H1 (cell line): Measurements from ENCODE around the gene CTRL. TPM values are rescaled to one million over a fixed set of nuclear protein-coding genes. Genes with fewer than 3 reads are reported as not detected.

Experiments
- CTCF ChIA-PET: fragments of 300-600 bp; sonication (Branson Sonifier 250); formaldehyde crosslinking; loops from one replicate; lab custom pipeline; 2021; ENCODE audit not compliant: partially characterized antibody; lab: Charles Lee
- POLR2A ChIA-PET: fragments of 300-600 bp; sonication (Branson Sonifier 250); formaldehyde crosslinking; loops from one replicate; lab custom pipeline; 2021; ENCODE audit warnings: inconsistent platforms; ENCODE audit not compliant: partially characterized antibody; lab: Charles Lee
- DNase-seq, 2 experiments: peaks; one replicate each; pipeline versions ENCODE4 v3.0.0 to v3.0.0-alpha.2; 2010 to 2022; ENCODE audit warnings: low spot score in 2 of 2, low read depth in 1 of 2, mixed read lengths in 1 of 2
- FAIRE-seq: peaks from 2 replicates; lab custom pipeline; 2011; peaks lifted over from hg19 to GRCh38; lab: Jason Lieb, UNC
- H2AFZ ChIP-seq: 2 replicates; pipeline ENCODE4 v1.8.1; 2012; ENCODE audit warnings: low read length, inconsistent platforms
- H2AK5ac ChIP-seq: 2 replicates; pipeline ENCODE4 v1.6.1; 2013; ENCODE audit warnings: low read depth, low read length
- H2BK120ac ChIP-seq: replicated peaks from 2 replicates; pipeline ENCODE3; 2013; ENCODE audit warnings: low read depth, low read length, inconsistent platforms
- H2BK12ac ChIP-seq: 2 replicates; pipeline ENCODE4 v1.6.1; 2013; ENCODE audit warnings: low read depth, low read length
- H2BK15ac ChIP-seq: 2 replicates; pipeline ENCODE4 v1.6.1; 2013; ENCODE audit warnings: low read length
- H2BK20ac ChIP-seq: 2 replicates; pipeline ENCODE4 v1.6.1; 2013; ENCODE audit warnings: low read length
- H2BK5ac ChIP-seq: 2 replicates; pipeline ENCODE4 v1.6.1; 2013; ENCODE audit warnings: low read depth, low read length
- H3K14ac ChIP-seq: 2 replicates; pipeline ENCODE4 v1.6.1; 2013; ENCODE audit warnings: inconsistent platforms; ENCODE audit not compliant: insufficient read length
- H3K18ac ChIP-seq: 2 replicates; pipeline ENCODE4 v1.6.1; 2013; ENCODE audit warnings: low read length; ENCODE audit errors: extremely low read depth
- H3K23ac ChIP-seq: 2 replicates; pipeline ENCODE4 v1.6.1; 2013; ENCODE audit warnings: inconsistent platforms; ENCODE audit not compliant: insufficient read length
- H3K23me2 ChIP-seq: 2 replicates; pipeline ENCODE4 v1.6.1; 2013; ENCODE audit warnings: low read depth, low read length
- H3K27ac ChIP-seq: 2 replicates; pipeline ENCODE4 v1.6.1; 2011; ENCODE audit warnings: low read depth, low read length, inconsistent platforms
- H3K27me3 ChIP-seq, 4 experiments: replicated peaks in 1 of 4; 1 replicate in 1 of 4; 2 replicates in 3 of 4; pipeline versions ENCODE4 v1.6.1 to v1.8.1; 2011 to 2013; ENCODE audit warnings: low read length in 3 of 4, mild to moderate bottlenecking in 3 of 4, inconsistent platforms in 2 of 4, mixed read lengths in 2 of 4, moderate library complexity in 1 of 4; ENCODE audit not compliant: control insufficient read depth in 3 of 4, insufficient read depth in 3 of 4; ENCODE audit errors: extremely low read depth in 1 of 4
- H3K36me3 ChIP-seq, 4 experiments: 2 replicates each; pipeline versions ENCODE4 v1.6.1 to v1.8.1; 2011 to 2013; ENCODE audit warnings: mild to moderate bottlenecking in 4 of 4, low read length in 3 of 4, moderate library complexity in 2 of 4, control low read depth in 1 of 4, inconsistent platforms in 1 of 4; ENCODE audit not compliant: insufficient read depth in 4 of 4, control insufficient read depth in 2 of 4
- H3K4ac ChIP-seq: replicated peaks from 2 replicates; pipeline ENCODE3; 2013; ENCODE audit warnings: low read length, low read depth, mixed read lengths, inconsistent platforms; ENCODE audit not compliant: insufficient read length
- H3K4me1 ChIP-seq, 4 experiments: replicated peaks in 1 of 4; 1 replicate in 1 of 4; 2 replicates in 3 of 4; pipeline versions ENCODE4 v1.6.1 to v1.8.1; 2011 to 2013; ENCODE audit warnings: low read length in 3 of 4, inconsistent platforms in 2 of 4, mixed read lengths in 1 of 4; ENCODE audit not compliant: insufficient read depth in 4 of 4, control insufficient read depth in 3 of 4
- H3K4me2 ChIP-seq, 2 experiments: 2 replicates each; pipeline versions ENCODE4 v1.6.1 to v1.8.1; 2011 to 2013; ENCODE audit warnings: low read depth in 2 of 2, low read length in 2 of 2, control low read depth in 1 of 2, inconsistent platforms in 1 of 2, mild to moderate bottlenecking in 1 of 2; ENCODE audit not compliant: insufficient read depth in 1 of 2
- H3K4me3 ChIP-seq, 4 experiments: fragments of 200-600, 300-600 bp in 1 of 4; sonication (generic), shearing (Covaris generic), sonication (Bioruptor Twin) in 1 of 4; 2 replicates each; pipeline versions ENCODE4 v1.5.1 to v1.8.1; 2011 to 2016; ENCODE audit warnings: low read length in 4 of 4, low read depth in 3 of 4, control low read depth in 2 of 4, inconsistent platforms in 2 of 4, mild to moderate bottlenecking in 2 of 4, mixed read lengths in 1 of 4, moderate library complexity in 1 of 4; ENCODE audit not compliant: insufficient read depth in 2 of 4; ENCODE audit errors: extremely low read depth in 1 of 4
- H3K56ac ChIP-seq: replicated peaks from 2 replicates; pipeline ENCODE3; 2013; ENCODE audit warnings: low read depth, mild to moderate bottlenecking, mixed read lengths, low read length, inconsistent platforms; ENCODE audit not compliant: insufficient read length
- H3K79me1 ChIP-seq: 2 replicates; pipeline ENCODE4 v1.6.1; 2013; ENCODE audit warnings: low read depth, low read length, control low read depth
- H3K79me2 ChIP-seq, 2 experiments: 2 replicates each; pipeline versions ENCODE4 v1.6.1 to v1.8.1; 2012 to 2013; ENCODE audit warnings: low read length in 2 of 2, mild to moderate bottlenecking in 2 of 2, inconsistent platforms in 1 of 2; ENCODE audit not compliant: insufficient read depth in 2 of 2, control insufficient read depth in 1 of 2
- H3K9ac ChIP-seq, 4 experiments: replicated peaks in 1 of 4; 1 replicate in 1 of 4; 2 replicates in 3 of 4; pipeline versions ENCODE4 v1.6.1 to v1.8.1; 2011 to 2013; ENCODE audit warnings: low read depth in 3 of 4, low read length in 3 of 4, control low read depth in 2 of 4, mild to moderate bottlenecking in 2 of 4, moderate library complexity in 2 of 4, inconsistent platforms in 1 of 4; ENCODE audit errors: extremely low read depth in 1 of 4
- H3K9me3 ChIP-seq, 2 experiments: 2 replicates each; pipeline versions ENCODE4 v1.6.1 to v1.8.1; 2012 to 2013; ENCODE audit warnings: mild to moderate bottlenecking in 2 of 2, moderate library complexity in 2 of 2, control low read depth in 1 of 2, inconsistent platforms in 1 of 2, low read depth in 1 of 2, low read length in 1 of 2, mixed read lengths in 1 of 2; ENCODE audit not compliant: insufficient read depth in 2 of 2
- H4K20me1 ChIP-seq, 2 experiments: replicated peaks in 1 of 2; 2 replicates each; pipeline versions ENCODE3 to v1.8.1; 2011 to 2013; ENCODE audit warnings: inconsistent platforms in 2 of 2, low read length in 2 of 2, mild to moderate bottlenecking in 1 of 2; ENCODE audit not compliant: insufficient read depth in 2 of 2, control insufficient read depth in 1 of 2
- H4K5ac ChIP-seq: 2 replicates; pipeline ENCODE4 v1.6.1; 2013; ENCODE audit warnings: low read length, low read depth, mixed read lengths, inconsistent platforms; ENCODE audit not compliant: insufficient read length
- H4K8ac ChIP-seq: 2 replicates; pipeline ENCODE4 v1.8.0; 2013; ENCODE audit warnings: mild to moderate bottlenecking, moderate library complexity, low read length, inconsistent platforms; ENCODE audit not compliant: insufficient read depth; ENCODE audit errors: extremely low read depth
- H4K91ac ChIP-seq: replicated peaks from 2 replicates; pipeline ENCODE3; 2013; ENCODE audit warnings: low read length, mixed read lengths, inconsistent platforms; ENCODE audit not compliant: insufficient read length
- ATF3 ChIP-seq: IDR thresholded peaks from 2 replicates; pipeline ENCODE4 v1.6.1; 2011; ENCODE audit warnings: low read depth, mild to moderate bottlenecking, low read length; ENCODE audit not compliant: insufficient read depth
- NRF1 ChIP-seq: IDR thresholded peaks from 2 replicates; pipeline ENCODE4 v1.6.1; 2011; ENCODE audit warnings: mild to moderate bottlenecking, low read depth, low read length, improper control_type of control experiment
- SIX5 ChIP-seq: IDR thresholded peaks from 2 replicates; pipeline ENCODE4 v1.6.1; 2011; ENCODE audit warnings: mild to moderate bottlenecking, low read depth, low read length
- SRF ChIP-seq: IDR thresholded peaks from 2 replicates; pipeline ENCODE4 v1.6.1; 2011; ENCODE audit warnings: mild to moderate bottlenecking, low read depth, low read length, moderate library complexity
- WGBS, 2 experiments: shearing (Covaris generic) in 1 of 2; methylation state at CpG; one replicate each; pipeline versions ENCODE4 v1.1.6 to v1.1.7; 2013 to 2015; ENCODE audit warnings: low lambda C conversion rate in 2 of 2, mixed read lengths in 2 of 2, inconsistent platforms in 1 of 2, low coverage in 1 of 2, missing lambda C conversion rate in 1 of 2; ENCODE audit not compliant: insufficient replicate concordance in 2 of 2, insufficient coverage in 1 of 2, insufficient read length in 1 of 2; ENCODE audit errors: extremely low coverage in 1 of 2, missing lambda C conversion rate in 1 of 2; 5-methylcytosine and 5-hydroxymethylcytosine counted together
- polyA plus RNA-seq, 7 experiments: library from polyadenylated mRNA; depleted of rRNA in 3 of 7; stranded (reverse) in 5 of 7; unstranded in 2 of 7; fragments of >200 nt in 5 of 7; fragments of 200-250 nt in 2 of 7; gene quantifications; 1 replicate in 5 of 7; 2 replicates in 1 of 7; 4 replicates in 1 of 7; pipeline versions ENCODE4 v1.2.1 to v1.2.3, GENCODE V29; 2011 to 2013; ENCODE audit warnings: missing spikeins in 2 of 7, mixed read lengths in 2 of 7
- total RNA-seq: library from RNA; stranded (reverse); fragmentation: NEBNext Ultra II Directional; extraction: Animal tissue kit (Norgen Biotek cat#: 25700); gene quantifications from 2 replicates; pipeline ENCODE4 v1.2.1, GENCODE V29; 2021

The CTRL gene
- total and polyA plus RNA-seq, 2 of the 8 experiments (the other 6 are each of a cell fraction or from before 2014, with no cell fraction given), result 1.7 to 4.2 TPM

GRCh38 chr16:67959536-67960329 is 28.1 kb upstream of the CTRL start:
- ChIA-PET CTCF (interaction anchor here (1.0 to 10.9 kb wide), 5 partner anchors 15 to 105 kb away, joined by 3 to 90 read pairs (median 5); partner anchors contain the start of gene LCAT), POLR2A (interaction anchor here (0.6 to 1.8 kb wide), 8 partner anchors 10 to 1222 kb away, joined by 3 to 5 read pairs (median 3); partner anchors contain the start of genes DDX28, DUS2 and LCAT)
- no peak overlapping the region for H3K4me2 ChIP-seq
- H4K20me1 ChIP-seq, result peaks cover 4 to 23% of the 10 kb centered on the region in 2 experiments
- no peak overlapping the region; the same call in 1 of the 2 replicates for H2BK5ac ChIP-seq
- WGBS, 2 experiments, result 95% methylated on average over 11 of the region's 11 CpGs; no CpG with 5 or more reads in 1 of the 2 experiments
- FAIRE-seq, result no peak
- H2BK120ac ChIP-seq, result no peak overlapping the region
- H3K23me2 ChIP-seq, result no peaks in the 10 kb centered on the region
- H3K27me3 ChIP-seq, result no peaks in the 10 kb centered on the region
- H2AFZ ChIP-seq, result no peak overlapping the region
- H3K79me2 ChIP-seq, result no peaks in the 10 kb centered on the region
- H2BK20ac ChIP-seq, result no peak overlapping the region
- no peak overlapping the region for H3K27ac ChIP-seq
- no peak overlapping the region for H3K4me3 ChIP-seq
- no peak overlapping the region for H2BK12ac ChIP-seq
- H4K8ac ChIP-seq, result no peak overlapping the region
- H3K79me1 ChIP-seq, result peaks cover 6% of the 10 kb centered on the region; the same call in 1 of the 2 replicates
- H3K36me3 ChIP-seq, result peaks cover 4 to 28% (median 25%) of the 10 kb centered on the region in 4 experiments; a peak in 6 of 8 replicates
- H4K91ac ChIP-seq, result no peak overlapping the region
- no peak overlapping the region for H2AK5ac ChIP-seq
- no peak overlapping the region for H3K18ac ChIP-seq
- no peak overlapping the region for H3K23ac ChIP-seq
- H3K4me1 ChIP-seq, result peaks cover 0 to 7% (median 3%) of the 10 kb centered on the region in 4 experiments; a peak in 3 of 7 replicates
- H3K9me3 ChIP-seq, result no peaks in the 10 kb centered on the region
- H4K5ac ChIP-seq, result no peak overlapping the region
- no peak for DNase-seq
- no peak overlapping the region for H3K56ac ChIP-seq
- no peak overlapping the region for H3K9ac ChIP-seq
- TF ChIP-seq NRF1, result no peak
- no peak for TF ChIP-seq SRF
- TF ChIP-seq SIX5, result no peak
- TF ChIP-seq ATF3, result no peak
- H3K14ac ChIP-seq, result no peak overlapping the region
- no peak overlapping the region for H2BK15ac ChIP-seq
- no peak overlapping the region for H3K4ac ChIP-seq
